A549 (cell line): Measurements from ENCODE around the gene WNT2. TPM values are rescaled to one million over a fixed set of nuclear protein-coding genes. Genes with fewer than 3 reads are reported as not detected.

Source experiments
- ATAC-seq, 2 experiments: fragments of 200-7000 bp in 1 of 2; fragments of >200 bp in 1 of 2; cut with Nextera tagmentation in 1 of 2; cut with Tn5 transposase in 1 of 2; 3 replicates each; pipeline versions ENCODE4 v1.8.0 to v1.9.1; 2018 to 2020; ENCODE audit warnings: mild to moderate bottlenecking in 1 of 2, moderate library complexity in 1 of 2
- CTCF ChIA-PET: fragments of 300-600 bp; sonication (Branson Sonifier 250); formaldehyde crosslinking; extraction: SDS; loops from one replicate; lab custom pipeline; 2021; ENCODE audit warnings: antibody characterized with exemption, inconsistent platforms; lab: Yijun Ruan, JAX
- POLR2A ChIA-PET: fragments of 350-600 bp; formaldehyde crosslinking; extraction: SDS; loops from one replicate; lab custom pipeline; 2021; ENCODE audit warnings: antibody characterized with exemption, inconsistent platforms; lab: Yijun Ruan, JAX
- DNase-seq, 2 experiments: peaks; one replicate each; pipeline versions ENCODE4 v3.0.0 to v3.0.0-alpha.2; 2011 to 2016; ENCODE audit warnings: low read depth in 1 of 2, low spot score in 1 of 2
- FAIRE-seq: peaks from 2 replicates; lab custom pipeline; 2011; peaks lifted over from hg19 to GRCh38; lab: Jason Lieb, UNC
- H3K27ac ChIP-seq, 2 experiments: fragments of >200 bp; sonication (Bioruptor Twin); formaldehyde crosslinking; 3 replicates each; pipeline ENCODE4 v1.5.1; 2016 to 2017
- H3K4me1 ChIP-seq: fragments of >200 bp; sonication (Bioruptor Twin); formaldehyde crosslinking; 3 replicates; pipeline ENCODE4 v1.6.1; 2016
- H3K4me2 ChIP-seq: fragments of >200 bp; sonication (Bioruptor Twin); formaldehyde crosslinking; 3 replicates; pipeline ENCODE4 v1.6.1; 2016
- H3K4me3 ChIP-seq: fragments of >200 bp; sonication (Bioruptor Twin); formaldehyde crosslinking; 3 replicates; pipeline ENCODE4 v1.5.1; 2016
- H3K9me3 ChIP-seq: fragments of >200 bp; sonication (Bioruptor Twin); formaldehyde crosslinking; 3 replicates; pipeline ENCODE4 v1.6.1; 2016
- BHLHE40 ChIP-seq: IDR thresholded peaks from 2 replicates; pipeline ENCODE4 v1.6.1; 2012; ENCODE audit warnings: low read depth, low read length, inconsistent platforms
- CBX8 ChIP-seq: fragments of 200-600 bp; sonication (generic); IDR thresholded peaks from 2 replicates; pipeline ENCODE4 v1.6.1; 2016
- CHD2 ChIP-seq: fragments of 150-350 bp; IDR thresholded peaks from 2 replicates; pipeline ENCODE4 v1.6.1; 2014; ENCODE audit warnings: low read length; ENCODE audit not compliant: partially characterized antibody
- ESRRA ChIP-seq: fragments of 150-350 bp; IDR thresholded peaks from 2 replicates; pipeline ENCODE4 v1.6.1; 2014; ENCODE audit warnings: mild to moderate bottlenecking, low read length, borderline replicate concordance
- FOSB ChIP-seq: fragments of 250-450 bp; sonication (Bioruptor Pico); IDR thresholded peaks from 2 replicates; pipeline ENCODE4 v1.5.0; 2020; ENCODE audit warnings: mild to moderate bottlenecking, moderate library complexity
- FOSL2 ChIP-seq, 2 experiments: fragments of 450-650 bp in 1 of 2; fragments of >200 bp in 1 of 2; sonication (Bioruptor Twin) in 1 of 2; formaldehyde crosslinking; IDR thresholded peaks; 2 replicates each; pipeline versions ENCODE4 v1.5.0 to v1.6.1; 2016 to 2020; ENCODE audit warnings: mild to moderate bottlenecking in 1 of 2, moderate library complexity in 1 of 2
- HEYL ChIP-seq: fragments of 250-450 bp; sonication (Bioruptor Pico); IDR thresholded peaks from 2 replicates; pipeline ENCODE4 v1.8.0; 2021; ENCODE audit warnings: mild to moderate bottlenecking, moderate library complexity
- HMGXB4 ChIP-seq: fragments of 250-450 bp; sonication (Bioruptor Pico); IDR thresholded peaks from 2 replicates; pipeline ENCODE4 v1.5.0; 2021; ENCODE audit warnings: mild to moderate bottlenecking, moderate library complexity, borderline replicate concordance
- HOXA7 ChIP-seq: fragments of 250-450 bp; sonication (Bioruptor Pico); IDR thresholded peaks from 2 replicates; pipeline ENCODE4 v1.5.0; 2020; ENCODE audit warnings: mild to moderate bottlenecking, moderate library complexity
- KDM1A ChIP-seq: fragments of 200-600 bp; sonication (generic); IDR thresholded peaks from 2 replicates; pipeline ENCODE4 v1.6.1; 2016; ENCODE audit warnings: low read depth, mild to moderate bottlenecking
- MYC ChIP-seq: IDR thresholded peaks from 2 replicates; pipeline ENCODE4 v1.6.1; 2012; ENCODE audit warnings: mild to moderate bottlenecking, inconsistent platforms, low read length, improper control_type of control experiment, borderline replicate concordance
- NR3C1 ChIP-seq: fragments of >200 bp; sonication (Bioruptor Twin); formaldehyde crosslinking; IDR thresholded peaks from 3 replicates; pipeline ENCODE4 v1.6.1; 2017
- PHF8 ChIP-seq: fragments of 200-600 bp; sonication (generic); IDR thresholded peaks from 2 replicates; pipeline ENCODE4 v1.6.1; 2016; ENCODE audit warnings: low read depth, mild to moderate bottlenecking, antibody characterized with exemption, moderate library complexity, borderline replicate concordance
- POLR2A ChIP-seq: IDR thresholded peaks from 2 replicates; pipeline ENCODE4 v1.6.1; 2012; ENCODE audit warnings: mild to moderate bottlenecking, low read length
- RNF2 ChIP-seq: fragments of 200-600 bp; sonication (generic); IDR thresholded peaks from 2 replicates; pipeline ENCODE4 v1.6.1; 2016; ENCODE audit warnings: low read depth, mild to moderate bottlenecking, antibody characterized with exemption, moderate library complexity, borderline replicate concordance
- SMC3 ChIP-seq: fragments of >200 bp; sonication (Bioruptor Twin); formaldehyde crosslinking; IDR thresholded peaks from 3 replicates; pipeline ENCODE4 v1.6.1; 2018; ENCODE audit warnings: inconsistent platforms
- ZNF302 ChIP-seq: fragments of 250-450 bp; sonication (Bioruptor Pico); IDR thresholded peaks from 2 replicates; pipeline ENCODE4 v1.9.0; 2021; ENCODE audit warnings: inconsistent platforms, mild to moderate bottlenecking, moderate library complexity
- WGBS: methylation state at CpG from one replicate; pipeline ENCODE4 v1.1.6; 2017; ENCODE audit errors: missing lambda C conversion rate; 5-methylcytosine and 5-hydroxymethylcytosine counted together
- polyA plus RNA-seq, 4 experiments: library from polyadenylated mRNA; depleted of rRNA in 3 of 4; stranded (reverse); fragments of >200 nt; fragmentation: RNase III in 1 of 4; extraction: RNeasy Plus Mini Kit Qiagen cat#74134 plus additional on column Dnase treatment in 1 of 4; gene quantifications; 2 replicates in 3 of 4; 3 replicates in 1 of 4; pipeline ENCODE4 v1.2.3, GENCODE V29; 2011 to 2017
- TF ChIP-seq, protein P1 (sequence below): IDR thresholded peaks from 2 replicates; pipeline ENCODE4 v1.6.1; 2012; ENCODE audit warnings: low read depth, borderline replicate concordance
- TF ChIP-seq, protein P2 (sequence below): fragments of >200 bp; sonication (Bioruptor Twin); formaldehyde crosslinking; IDR thresholded peaks from 2 replicates; pipeline ENCODE4 v1.6.1; 2016
- TF ChIP-seq, protein P3 (sequence below): fragments of >200 bp; sonication (Bioruptor Twin); formaldehyde crosslinking; IDR thresholded peaks from 3 replicates; pipeline ENCODE4 v1.6.1; 2016

Gene WNT2
- polyA plus RNA-seq, 2 of the 4 experiments (the other 2 are of a cell fraction), result not detected

- TF ChIP-seq, protein P1, sequence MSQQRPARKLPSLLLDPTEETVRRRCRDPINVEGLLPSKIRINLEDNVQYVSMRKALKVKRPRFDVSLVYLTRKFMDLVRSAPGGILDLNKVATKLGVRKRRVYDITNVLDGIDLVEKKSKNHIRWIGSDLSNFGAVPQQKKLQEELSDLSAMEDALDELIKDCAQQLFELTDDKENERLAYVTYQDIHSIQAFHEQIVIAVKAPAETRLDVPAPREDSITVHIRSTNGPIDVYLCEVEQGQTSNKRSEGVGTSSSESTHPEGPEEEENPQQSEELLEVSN, result no peak
- TF ChIP-seq HMGXB4 (CRISPR knock-in tag), result no peak
- TF ChIP-seq HOXA7 (CRISPR knock-in tag), result no peak
- no peak for TF ChIP-seq CHD2
- no peak for TF ChIP-seq CBX8
- TF ChIP-seq, protein P2, sequence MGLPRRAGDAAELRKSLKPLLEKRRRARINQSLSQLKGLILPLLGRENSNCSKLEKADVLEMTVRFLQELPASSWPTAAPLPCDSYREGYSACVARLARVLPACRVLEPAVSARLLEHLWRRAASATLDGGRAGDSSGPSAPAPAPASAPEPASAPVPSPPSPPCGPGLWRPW, result no peak
These were observed 44.8 kb downstream of the WNT2 start (continued) for GRCh38 chr7:117278040-117278439.

- ChIA-PET CTCF (interaction anchor here (0.6 to 0.7 kb wide), 2 partner anchors 18 to 1233 kb away, joined by 3 read pairs; no protein-coding TSS in a partner anchor), POLR2A (no interaction called here)
- DNase-seq (no peak), FAIRE-seq (no peak), ATAC-seq (no peak)
- H3K4me1 ChIP-seq, result no peaks in the 10 kb centered on the region
- no peaks in the 10 kb centered on the region for H3K9me3 ChIP-seq
- no peak overlapping the region for H3K4me2 ChIP-seq
- H3K27ac ChIP-seq, result no peak overlapping the region
- no peak overlapping the region for H3K4me3 ChIP-seq
- WGBS, result 69% methylated on average over 3 of the region's 3 CpGs
- TF ChIP-seq HOXA7 (CRISPR knock-in tag), result no peak
- TF ChIP-seq FOSL2 (IDR thresholded peaks at IDR 0.05), result no peak
- TF ChIP-seq FOSL2 (CRISPR knock-in tag; IDR thresholded peaks at IDR 0.05), result no peak
- TF ChIP-seq POLR2A, result no peak
These were observed 45.3 kb downstream of the WNT2 start for GRCh38 chr7:117277576-117277975.

GRCh38 chr7:117274951-117275350, 47.9 kb downstream of the WNT2 start:
- ChIA-PET POLR2A (no interaction called here), CTCF (interaction anchor here (1.6 kb wide), 1 partner anchor 62 kb away, joined by 3 read pairs; no protein-coding TSS in a partner anchor)
- 71% methylated on average over 4 of the region's 4 CpGs for WGBS
- ATAC-seq (no peak), FAIRE-seq (no peak), DNase-seq (no peak)
- Histone ChIP-seq H3K4me1 (peaks cover 6% of the 10 kb centered on the region; the same call in 1 of the 3 replicates), H3K9me3 (no peaks in the 10 kb centered on the region), H3K4me3 (no peak overlapping the region), H3K27ac (no peak overlapping the region), H3K4me2 (no peak overlapping the region)
- TF ChIP-seq KDM1A (no peak), CHD2 (no peak), PHF8 (no peak)

DNA sequence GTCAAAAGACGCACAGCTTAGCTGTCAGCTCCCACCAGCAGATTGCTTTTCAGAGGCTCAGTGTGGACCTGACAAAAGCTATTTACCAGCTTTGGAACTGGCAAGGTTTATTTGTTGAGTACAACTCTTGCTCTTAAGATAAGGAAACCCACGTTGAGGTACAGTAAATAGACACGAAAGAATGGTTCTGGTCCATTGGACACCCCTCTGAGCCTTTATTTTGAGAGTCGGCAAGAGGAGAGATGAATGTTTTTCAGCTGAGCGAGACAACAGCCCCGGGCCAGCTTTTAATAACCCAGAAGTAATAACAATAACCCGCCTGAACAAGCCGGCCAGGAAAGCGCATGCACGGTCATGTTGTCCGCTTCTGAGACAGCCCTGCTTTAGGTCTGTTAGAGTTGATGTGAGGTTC, 49.0 kb downstream of the WNT2 start:
- DNase-seq, result no peak
- 72% methylated on average over 11 of the region's 11 CpGs for WGBS
- no peaks in the 10 kb centered on the region for H3K9me3 ChIP-seq
- TF ChIP-seq ESRRA, result no peak
- no peak for TF ChIP-seq HEYL (CRISPR knock-in tag)
- TF ChIP-seq BHLHE40, result no peak
- no peak for TF ChIP-seq SMC3
- TF ChIP-seq, protein P3, sequence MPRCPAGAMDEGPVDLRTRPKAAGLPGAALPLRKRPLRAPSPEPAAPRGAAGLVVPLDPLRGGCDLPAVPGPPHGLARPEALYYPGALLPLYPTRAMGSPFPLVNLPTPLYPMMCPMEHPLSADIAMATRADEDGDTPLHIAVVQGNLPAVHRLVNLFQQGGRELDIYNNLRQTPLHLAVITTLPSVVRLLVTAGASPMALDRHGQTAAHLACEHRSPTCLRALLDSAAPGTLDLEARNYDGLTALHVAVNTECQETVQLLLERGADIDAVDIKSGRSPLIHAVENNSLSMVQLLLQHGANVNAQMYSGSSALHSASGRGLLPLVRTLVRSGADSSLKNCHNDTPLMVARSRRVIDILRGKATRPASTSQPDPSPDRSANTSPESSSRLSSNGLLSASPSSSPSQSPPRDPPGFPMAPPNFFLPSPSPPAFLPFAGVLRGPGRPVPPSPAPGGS, result no peak
- TF ChIP-seq FOSL2 (IDR thresholded peaks at IDR 0.05), result no peak
- TF ChIP-seq FOSL2 (CRISPR knock-in tag; IDR thresholded peaks at IDR 0.05), result no peak
- no peak for TF ChIP-seq PHF8
- no peak for TF ChIP-seq NR3C1
- TF ChIP-seq FOSB (CRISPR knock-in tag), result no peak
- TF ChIP-seq MYC, result no peak
- TF ChIP-seq, protein P1, result no peak
- TF ChIP-seq ZNF302, result no peak
- no peak for TF ChIP-seq KDM1A
- no peak for TF ChIP-seq RNF2
- TF ChIP-seq, all 56 proteins: peak for 0
- POLR2A ChIA-PET, result no interaction called here
- H3K4me1 ChIP-seq, result peaks cover 15% of the 10 kb centered on the region
- CTCF ChIA-PET, result no interaction called here
- H3K4me2 ChIP-seq, result no peak overlapping the region
- no peak for ATAC-seq
- FAIRE-seq, result no peak
- no peak overlapping the region for H3K27ac ChIP-seq
- H3K4me3 ChIP-seq, result no peak overlapping the region
